NCI-H2107 (cell line): ENCODE data around the gene SDCBP2.

ENCODE experiments used
- DNase-seq: peaks from one replicate; lab custom pipeline; 2025; lab: John Stamatoyannopoulos, UW

The SDCBP2 gene

GRCh38 chr20:1328680-1329330, at the start of gene SDCBP2:
Gene SDCBP2 (minus strand): TSS chr20:1329139. CDS start chr20:1320416, 8,723 bp downstream.
- no peak for DNase-seq

GRCh38 chr20:1378735-1379125, 49.8 kb upstream of the SDCBP2 start:
- no peak for DNase-seq

GRCh38 chr20:1377984-1378734, 49.2 kb upstream of the SDCBP2 start:
- no peak for DNase-seq

GRCh38 chr20:1377341-1377871, 48.5 kb upstream of the SDCBP2 start:
- no peak for DNase-seq

- DNase-seq, result no peak
Observed at GRCh38 chr20:1376408-1377270, 47.7 kb upstream of the SDCBP2 start.

- no peak for DNase-seq
Observed at GRCh38 chr20:1376007-1376406, 47.1 kb upstream of the SDCBP2 start.

- DNase-seq, result no peak
Observed at GRCh38 chr20:1375515-1375914, 46.6 kb upstream of the SDCBP2 start.

- DNase-seq, result no peak
Observed at GRCh38 chr20:1374246-1374645, 45.3 kb upstream of the SDCBP2 start.

GRCh38 chr20:1373614-1374013, 44.7 kb upstream of the SDCBP2 start:
- no peak for DNase-seq

GRCh38 chr20:1373036-1373435, 44.1 kb upstream of the SDCBP2 start:
- DNase-seq, result no peak

- DNase-seq, result no peak
Observed at GRCh38 chr20:1371830-1372539, 43.0 kb upstream of the SDCBP2 start.

GRCh38 chr20:1371202-1371782, 42.4 kb upstream of the SDCBP2 start:
- no peak for DNase-seq

- DNase-seq, result no peak
Observed at GRCh38 chr20:1370548-1371110, 41.7 kb upstream of the SDCBP2 start.

GRCh38 chr20:1369970-1370369, 41.0 kb upstream of the SDCBP2 start:
- no peak for DNase-seq

GRCh38 chr20:1368448-1369199, 39.7 kb upstream of the SDCBP2 start:
- DNase-seq, result no peak

GRCh38 chr20:1367479-1367878, 38.5 kb upstream of the SDCBP2 start:
- no peak for DNase-seq

- no peak for DNase-seq
Observed at GRCh38 chr20:1364106-1364505, 35.2 kb upstream of the SDCBP2 start.

- no peak for DNase-seq
Observed at GRCh38 chr20:1363522-1363921, 34.6 kb upstream of the SDCBP2 start.

- DNase-seq, result no peak
Observed at GRCh38 chr20:1362484-1362883, 33.5 kb upstream of the SDCBP2 start.

GRCh38 chr20:1360094-1360846, 31.3 kb upstream of the SDCBP2 start:
- no peak for DNase-seq
